GM23338 (cell line): ENCODE measurements around the gene SPPL2A. TPM values are rescaled to one million over a fixed set of nuclear protein-coding genes. Genes with fewer than 3 reads are reported as not detected.
A peak's percentile ranks its signal among the peaks of the same experiment; 100 is the strongest.

ENCODE experiments used
- ATAC-seq: fragments of 200-7000 bp; cut with Tn5 transposase; 3 replicates; pipeline ENCODE4 v1.9.1; 2020
- DNase-seq: peaks from one replicate; pipeline ENCODE4 v3.0.0-alpha.2; 2015; ENCODE audit warnings: low spot score
- H2AFZ ChIP-seq: fragments of 200-600 bp; sonication (generic); 2 replicates; pipeline ENCODE4 v1.8.0; 2016; ENCODE audit warnings: antibody characterized with exemption, mild to moderate bottlenecking, moderate library complexity
- H3F3A ChIP-seq: fragments of 200-600 bp; sonication (generic); replicated peaks from 2 replicates; pipeline ENCODE4 v1.8.0; 2017; ENCODE audit warnings: antibody characterized with exemption, mixed run types, low read depth
- H3K27ac ChIP-seq: fragments of 200-600 bp; sonication (generic); 2 replicates; pipeline ENCODE4 v1.6.1; 2016; ENCODE audit warnings: low read depth
- H3K27me3 ChIP-seq: fragments of 200-600 bp; sonication (generic); 2 replicates; pipeline ENCODE4 v1.8.0; 2016; ENCODE audit warnings: mild to moderate bottlenecking, mixed run types, moderate library complexity; ENCODE audit not compliant: insufficient read depth
- H3K36me3 ChIP-seq: fragments of 200-600 bp; sonication (generic); 2 replicates; pipeline ENCODE4 v1.8.0; 2016; ENCODE audit warnings: mild to moderate bottlenecking; ENCODE audit not compliant: insufficient read depth
- H3K4me1 ChIP-seq: fragments of 200-600 bp; sonication (generic); 2 replicates; pipeline ENCODE4 v1.8.0; 2016; ENCODE audit warnings: mild to moderate bottlenecking, moderate library complexity; ENCODE audit not compliant: insufficient read depth
- H3K4me2 ChIP-seq: fragments of 200-600 bp; sonication (generic); 2 replicates; pipeline ENCODE4 v1.7.1; 2017; ENCODE audit warnings: mixed run types
- H3K4me3 ChIP-seq: fragments of 200-600 bp; sonication (generic); 2 replicates; pipeline ENCODE4 v1.6.1; 2016; ENCODE audit warnings: mixed run types
- H3K79me2 ChIP-seq: fragments of 200-600 bp; sonication (generic); replicated peaks from 2 replicates; pipeline ENCODE4 v1.8.0; 2017; ENCODE audit warnings: mild to moderate bottlenecking; ENCODE audit not compliant: insufficient read depth
- H3K9me2 ChIP-seq: fragments of 200-600 bp; sonication (generic); 2 replicates; pipeline ENCODE4 v1.8.0; 2017; ENCODE audit not compliant: insufficient read depth
- H4K20me1 ChIP-seq: fragments of 200-600 bp; sonication (generic); replicated peaks from 2 replicates; pipeline ENCODE4 v1.8.0; 2017; ENCODE audit warnings: mild to moderate bottlenecking; ENCODE audit not compliant: insufficient read depth
- H3K27ac Mint-ChIP-seq: 2 replicates; pipeline ENCODE4 v1.8.0; 2020; ENCODE audit warnings: inconsistent platforms, mild to moderate bottlenecking, moderate library complexity, mixed read lengths
- H3K27me3 Mint-ChIP-seq: 3 replicates; pipeline ENCODE4 v1.8.0; 2022; ENCODE audit warnings: low read depth, mild to moderate bottlenecking, moderate library complexity, mixed read lengths, inconsistent platforms; ENCODE audit not compliant: insufficient read depth, poor library complexity
- H3K36me3 Mint-ChIP-seq: 3 replicates; pipeline ENCODE4 v1.8.0; 2021; ENCODE audit warnings: low read depth, mild to moderate bottlenecking, inconsistent platforms, moderate library complexity, mixed read lengths
- H3K4me1 Mint-ChIP-seq: 3 replicates; pipeline ENCODE4 v1.8.0; 2020; ENCODE audit warnings: mild to moderate bottlenecking, inconsistent platforms, mixed read lengths
- H3K4me3 Mint-ChIP-seq: 3 replicates; pipeline ENCODE4 v1.8.0; 2021; ENCODE audit warnings: moderate library complexity, mild to moderate bottlenecking, inconsistent platforms, mixed read lengths
- H3K9me3 Mint-ChIP-seq: 3 replicates; pipeline ENCODE4 v1.8.0; 2020; ENCODE audit warnings: moderate library complexity, mild to moderate bottlenecking, inconsistent platforms, mixed read lengths
- CREB1 ChIP-seq: fragments of 250-450 bp; sonication (Bioruptor Pico); IDR thresholded peaks from 2 replicates; pipeline ENCODE4 v1.5.0; 2020; ENCODE audit warnings: low read depth, mild to moderate bottlenecking, moderate library complexity
- ETS1 ChIP-seq: IDR thresholded peaks from 2 replicates; pipeline ENCODE4 v1.6.1; 2016; ENCODE audit warnings: antibody characterized with exemption
- EZH2 ChIP-seq: fragments of 200-600 bp; sonication (generic); IDR thresholded peaks from one replicate; pipeline ENCODE4 v1.8.0; 2017; ENCODE audit warnings: antibody characterized with exemption, mild to moderate bottlenecking, low read depth; ENCODE audit not compliant: unreplicated experiment
- JUNB ChIP-seq: IDR thresholded peaks from one replicate; pipeline ENCODE4 v1.6.1; 2016; ENCODE audit warnings: antibody characterized with exemption; ENCODE audit not compliant: unreplicated experiment
- NANOG ChIP-seq: IDR thresholded peaks from 2 replicates; pipeline ENCODE4 v1.6.1; 2016; ENCODE audit warnings: antibody characterized with exemption, borderline replicate concordance
- POLR2AphosphoS5 ChIP-seq: IDR thresholded peaks from 2 replicates; pipeline ENCODE4 v1.6.1; 2016; ENCODE audit warnings: antibody characterized with exemption, low read depth
- ZNF331 ChIP-seq: fragments of 250-450 bp; sonication (Bioruptor Pico); IDR thresholded peaks from 2 replicates; pipeline ENCODE4 v1.5.0; 2020; ENCODE audit warnings: low read depth, mild to moderate bottlenecking, moderate library complexity
- polyA plus RNA-seq: library from polyadenylated mRNA; unstranded; fragments of >200 nt; fragmentation: Nextera tagmentation; extraction: Ambion mirVana; gene quantifications from 2 replicates; pipeline ENCODE4 v1.2.1, GENCODE V29; 2016
- total RNA-seq: library from RNA; depleted of rRNA; stranded (reverse); fragments of >200 nt; shearing (Covaris generic); gene quantifications from 2 replicates; pipeline ENCODE4 v1.2.3, GENCODE V29; 2014
- TF ChIP-seq, protein P1 (sequence below), 2 experiments: fragments of 200-600 bp in 1 of 2; sonication (generic) in 1 of 2; conservative IDR thresholded peaks; 2 replicates each; pipeline versions ENCODE4 v1.5.1 to v1.6.1; 2016 to 2017; ENCODE audit warnings: antibody characterized with exemption in 2 of 2, low read depth in 2 of 2, mild to moderate bottlenecking in 2 of 2, moderate library complexity in 1 of 2
- TF ChIP-seq, protein P2 (sequence below): fragments of 250-450 bp; sonication (Bioruptor Pico); IDR thresholded peaks from 2 replicates; pipeline ENCODE4 v1.5.0; 2020; ENCODE audit warnings: mild to moderate bottlenecking, moderate library complexity

Gene SPPL2A
- total and polyA plus RNA-seq, 2 experiments from 2014 or later = 10.9 to 24.1 TPM

- no peak for TF ChIP-seq ZNF331 (CRISPR knock-in tag)
- TF ChIP-seq, protein P1, sequence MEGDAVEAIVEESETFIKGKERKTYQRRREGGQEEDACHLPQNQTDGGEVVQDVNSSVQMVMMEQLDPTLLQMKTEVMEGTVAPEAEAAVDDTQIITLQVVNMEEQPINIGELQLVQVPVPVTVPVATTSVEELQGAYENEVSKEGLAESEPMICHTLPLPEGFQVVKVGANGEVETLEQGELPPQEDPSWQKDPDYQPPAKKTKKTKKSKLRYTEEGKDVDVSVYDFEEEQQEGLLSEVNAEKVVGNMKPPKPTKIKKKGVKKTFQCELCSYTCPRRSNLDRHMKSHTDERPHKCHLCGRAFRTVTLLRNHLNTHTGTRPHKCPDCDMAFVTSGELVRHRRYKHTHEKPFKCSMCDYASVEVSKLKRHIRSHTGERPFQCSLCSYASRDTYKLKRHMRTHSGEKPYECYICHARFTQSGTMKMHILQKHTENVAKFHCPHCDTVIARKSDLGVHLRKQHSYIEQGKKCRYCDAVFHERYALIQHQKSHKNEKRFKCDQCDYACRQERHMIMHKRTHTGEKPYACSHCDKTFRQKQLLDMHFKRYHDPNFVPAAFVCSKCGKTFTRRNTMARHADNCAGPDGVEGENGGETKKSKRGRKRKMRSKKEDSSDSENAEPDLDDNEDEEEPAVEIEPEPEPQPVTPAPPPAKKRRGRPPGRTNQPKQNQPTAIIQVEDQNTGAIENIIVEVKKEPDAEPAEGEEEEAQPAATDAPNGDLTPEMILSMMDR (conservative IDR thresholded peaks at IDR 0.05; ENCODE audit: low read depth in 2 of 2) = no peak
Measured at GRCh38 chr15:50681467-50681866, 84.0 kb downstream of the SPPL2A start (continued).

GRCh38 chr15:50676799-50677483 lies 88.6 kb downstream of the SPPL2A start:
- Histone ChIP-seq H3K4me1 (no peaks in the 10 kb centered on the region), H3K27me3 (no peaks in the 10 kb centered on the region), H3K27ac (peak overlapping the region; percentile 56; the same call in 1 of the 2 replicates), H3K9me2 (no peaks in the 10 kb centered on the region), H3K79me2 (peaks cover 99% of the 10 kb centered on the region), H3K4me3 (no peak overlapping the region), H3K36me3 (no peaks in the 10 kb centered on the region), H3F3A (no peaks in the 10 kb centered on the region), H3K4me2 (no peak overlapping the region), H4K20me1 (peaks cover 21% of the 10 kb centered on the region), H2AFZ (no peak overlapping the region)
- Mint-ChIP-seq H3K36me3 (peaks cover 4% of the 10 kb centered on the region; the same call in 1 of the 3 replicates), H3K27me3 (no peaks in the 10 kb centered on the region), H3K4me1 (no peaks in the 10 kb centered on the region), H3K4me3 (no peak overlapping the region), H3K27ac (no peak overlapping the region), H3K9me3 (no peaks in the 10 kb centered on the region)
- DNase-seq = no peak
- no peak for ATAC-seq
- TF ChIP-seq, protein P1 (conservative IDR thresholded peaks at IDR 0.05; ENCODE audit: low read depth in 2 of 2) = no peak
- no peak for TF ChIP-seq ETS1
- TF ChIP-seq NANOG = no peak
- TF ChIP-seq ZNF331 (CRISPR knock-in tag) = no peak
- TF ChIP-seq, protein P2, sequence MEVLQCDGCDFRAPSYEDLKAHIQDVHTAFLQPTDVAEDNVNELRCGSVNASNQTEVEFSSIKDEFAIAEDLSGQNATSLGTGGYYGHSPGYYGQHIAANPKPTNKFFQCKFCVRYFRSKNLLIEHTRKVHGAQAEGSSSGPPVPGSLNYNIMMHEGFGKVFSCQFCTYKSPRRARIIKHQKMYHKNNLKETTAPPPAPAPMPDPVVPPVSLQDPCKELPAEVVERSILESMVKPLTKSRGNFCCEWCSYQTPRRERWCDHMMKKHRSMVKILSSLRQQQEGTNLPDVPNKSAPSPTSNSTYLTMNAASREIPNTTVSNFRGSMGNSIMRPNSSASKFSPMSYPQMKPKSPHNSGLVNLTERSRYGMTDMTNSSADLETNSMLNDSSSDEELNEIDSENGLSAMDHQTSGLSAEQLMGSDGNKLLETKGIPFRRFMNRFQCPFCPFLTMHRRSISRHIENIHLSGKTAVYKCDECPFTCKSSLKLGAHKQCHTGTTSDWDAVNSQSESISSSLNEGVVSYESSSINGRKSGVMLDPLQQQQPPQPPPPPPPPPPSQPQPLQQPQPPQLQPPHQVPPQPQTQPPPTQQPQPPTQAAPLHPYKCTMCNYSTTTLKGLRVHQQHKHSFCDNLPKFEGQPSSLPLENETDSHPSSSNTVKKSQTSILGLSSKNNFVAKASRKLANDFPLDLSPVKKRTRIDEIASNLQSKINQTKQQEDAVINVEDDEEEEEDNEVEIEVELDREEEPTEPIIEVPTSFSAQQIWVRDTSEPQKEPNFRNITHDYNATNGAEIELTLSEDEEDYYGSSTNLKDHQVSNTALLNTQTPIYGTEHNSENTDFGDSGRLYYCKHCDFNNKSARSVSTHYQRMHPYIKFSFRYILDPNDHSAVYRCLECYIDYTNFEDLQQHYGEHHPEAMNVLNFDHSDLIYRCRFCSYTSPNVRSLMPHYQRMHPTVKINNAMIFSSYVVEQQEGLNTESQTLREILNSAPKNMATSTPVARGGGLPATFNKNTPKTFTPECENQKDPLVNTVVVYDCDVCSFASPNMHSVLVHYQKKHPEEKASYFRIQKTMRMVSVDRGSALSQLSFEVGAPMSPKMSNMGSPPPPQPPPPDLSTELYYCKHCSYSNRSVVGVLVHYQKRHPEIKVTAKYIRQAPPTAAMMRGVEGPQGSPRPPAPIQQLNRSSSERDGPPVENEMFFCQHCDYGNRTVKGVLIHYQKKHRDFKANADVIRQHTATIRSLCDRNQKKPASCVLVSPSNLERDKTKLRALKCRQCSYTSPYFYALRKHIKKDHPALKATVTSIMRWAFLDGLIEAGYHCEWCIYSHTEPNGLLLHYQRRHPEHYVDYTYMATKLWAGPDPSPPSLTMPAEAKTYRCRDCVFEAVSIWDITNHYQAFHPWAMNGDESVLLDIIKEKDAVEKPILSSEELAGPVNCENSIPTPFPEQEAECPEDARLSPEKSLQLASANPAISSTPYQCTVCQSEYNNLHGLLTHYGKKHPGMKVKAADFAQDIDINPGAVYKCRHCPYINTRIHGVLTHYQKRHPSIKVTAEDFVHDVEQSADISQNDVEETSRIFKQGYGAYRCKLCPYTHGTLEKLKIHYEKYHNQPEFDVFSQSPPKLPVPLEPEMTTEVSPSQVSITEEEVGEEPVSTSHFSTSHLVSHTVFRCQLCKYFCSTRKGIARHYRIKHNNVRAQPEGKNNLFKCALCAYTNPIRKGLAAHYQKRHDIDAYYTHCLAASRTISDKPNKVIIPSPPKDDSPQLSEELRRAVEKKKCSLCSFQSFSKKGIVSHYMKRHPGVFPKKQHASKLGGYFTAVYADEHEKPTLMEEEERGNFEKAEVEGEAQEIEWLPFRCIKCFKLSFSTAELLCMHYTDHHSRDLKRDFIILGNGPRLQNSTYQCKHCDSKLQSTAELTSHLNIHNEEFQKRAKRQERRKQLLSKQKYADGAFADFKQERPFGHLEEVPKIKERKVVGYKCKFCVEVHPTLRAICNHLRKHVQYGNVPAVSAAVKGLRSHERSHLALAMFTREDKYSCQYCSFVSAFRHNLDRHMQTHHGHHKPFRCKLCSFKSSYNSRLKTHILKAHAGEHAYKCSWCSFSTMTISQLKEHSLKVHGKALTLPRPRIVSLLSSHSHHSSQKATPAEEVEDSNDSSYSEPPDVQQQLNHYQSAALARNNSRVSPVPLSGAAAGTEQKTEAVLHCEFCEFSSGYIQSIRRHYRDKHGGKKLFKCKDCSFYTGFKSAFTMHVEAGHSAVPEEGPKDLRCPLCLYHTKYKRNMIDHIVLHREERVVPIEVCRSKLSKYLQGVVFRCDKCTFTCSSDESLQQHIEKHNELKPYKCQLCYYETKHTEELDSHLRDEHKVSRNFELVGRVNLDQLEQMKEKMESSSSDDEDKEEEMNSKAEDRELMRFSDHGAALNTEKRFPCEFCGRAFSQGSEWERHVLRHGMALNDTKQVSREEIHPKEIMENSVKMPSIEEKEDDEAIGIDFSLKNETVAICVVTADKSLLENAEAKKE (CRISPR knock-in tag) = no peak
- no peak for TF ChIP-seq POLR2AphosphoS5
- no peak for TF ChIP-seq JUNB
- no peak for TF ChIP-seq EZH2
- no peak for TF ChIP-seq CREB1
